Natural killer cell (primary cell): ENCODE data around the gene ERP27. TPM values are rescaled to one million over a fixed set of nuclear protein-coding genes. Genes with fewer than 3 reads are reported as not detected.
A peak's percentile ranks its signal among the peaks of the same experiment; 100 is the strongest.

Source experiments
- ATAC-seq, 3 donors: fragments of 150-1000 bp in 2 of 3; fragments of 200-7000 bp in 1 of 3; cut with Tn5 transposase; 1 replicate in 1 of 3; 2 replicates in 2 of 3; pipeline ENCODE4 v1.10.0; 2021; ENCODE audit warnings: mild to moderate bottlenecking in 2 of 3, moderate library complexity in 2 of 3
- DNase-seq, 2 donors: peaks; one replicate each; pipeline versions ENCODE4 v3.0.0 to v3.0.0-alpha.2; 2013 to 2021; ENCODE audit warnings: mixed read lengths in 1 of 2
- H3K27ac ChIP-seq: one replicate; pipeline ENCODE4 v1.5.1; 2013; ENCODE audit warnings: mild to moderate bottlenecking, low read length
- H3K27me3 ChIP-seq: one replicate; pipeline ENCODE4 v1.6.1; 2013; ENCODE audit warnings: low read length; ENCODE audit not compliant: control insufficient read depth, insufficient read depth
- H3K36me3 ChIP-seq: one replicate; pipeline ENCODE4 v1.6.1; 2013; ENCODE audit warnings: low read length; ENCODE audit not compliant: control insufficient read depth, insufficient read depth
- H3K4me1 ChIP-seq: one replicate; pipeline ENCODE4 v1.6.1; 2013; ENCODE audit warnings: low read length; ENCODE audit not compliant: control insufficient read depth, insufficient read depth
- H3K4me3 ChIP-seq: one replicate; pipeline ENCODE4 v1.5.1; 2013; ENCODE audit warnings: low read length
- H3K9me3 ChIP-seq: one replicate; pipeline ENCODE4 v1.6.1; 2013; ENCODE audit warnings: low read length; ENCODE audit not compliant: control insufficient read depth, insufficient read depth
- H3K27ac Mint-ChIP-seq, 2 donors: one replicate each; pipeline ENCODE4 v1.8.0; 2022; ENCODE audit warnings: mild to moderate bottlenecking in 2 of 2, mixed read lengths in 2 of 2, moderate library complexity in 1 of 2
- H3K27me3 Mint-ChIP-seq, 2 donors: one replicate each; pipeline ENCODE4 v1.8.0; 2022; ENCODE audit warnings: low read depth in 2 of 2, mixed read lengths in 2 of 2
- H3K36me3 Mint-ChIP-seq: one replicate; pipeline ENCODE4 v1.8.0; 2022; ENCODE audit warnings: mixed read lengths
- H3K4me1 Mint-ChIP-seq, 2 donors: one replicate each; pipeline ENCODE4 v1.8.0; 2022; ENCODE audit warnings: mixed read lengths in 2 of 2
- H3K4me3 Mint-ChIP-seq: one replicate; pipeline ENCODE4 v1.8.0; 2022; ENCODE audit warnings: mild to moderate bottlenecking, moderate library complexity, mixed read lengths
- H3K9me3 Mint-ChIP-seq, 2 donors: one replicate each; pipeline ENCODE4 v1.8.0; 2022; ENCODE audit warnings: mixed read lengths in 2 of 2
- CTCF ChIP-seq: fragments of 200-600 bp; IDR thresholded peaks from one replicate; pipeline ENCODE4 v1.8.0; 2022; ENCODE audit warnings: antibody characterized with exemption
- WGBS: methylation state at CpG from one replicate; pipeline ENCODE4 v1.1.7; 2013; ENCODE audit warnings: missing lambda C conversion rate; ENCODE audit not compliant: insufficient coverage; 5-methylcytosine and 5-hydroxymethylcytosine counted together
- intact Hi-C: fragments of 100-400 bp; cut with micrococcal nuclease; formaldehyde crosslinking; loops from one replicate; pipeline ENCODE4 v1.14.2; 2022
- total RNA-seq, 4 donors: library from RNA; stranded (reverse); fragments of 120-200 nt in 1 of 4; gene quantifications; one replicate each; pipeline versions ENCODE4 v1.2.3 to v1.2.4, GENCODE V29; 2013 to 2022

The ERP27 gene
- total RNA-seq, 3 donors from 2014 or later (not counting 1 experiment from before 2014, with no cell fraction given) = 9.8 to 15.2 (median 12.3) TPM

GRCh38 chr12:14956024-14956891 is 17.9 kb upstream of the ERP27 start:
- Histone ChIP-seq H3K27ac (peak overlapping the region; percentile 95), H3K27me3 (no peaks in the 10 kb centered on the region), H3K9me3 (no peaks in the 10 kb centered on the region), H3K36me3 (peaks cover 20% of the 10 kb centered on the region), H3K4me3 (peak overlapping the region; percentile 2), H3K4me1 (peaks cover 53% of the 10 kb centered on the region)
- DNase-seq (peak in 1 of 2 donors; percentile 58), ATAC-seq (peak in 1 of 3 donors; percentile 4)
- Mint-ChIP-seq H3K27ac (peak overlapping the region; percentile 97 to 98), H3K4me1 (peaks cover 88 to 93% of the 10 kb centered on the region in 2 donors), H3K36me3 (peaks cover 7% of the 10 kb centered on the region), H3K9me3 (no peaks in the 10 kb centered on the region), H3K27me3 (no peaks in the 10 kb centered on the region), H3K4me3 (peak overlapping the region; percentile 100)
- 19% methylated on average over 8 of the region's 9 CpGs for WGBS
- intact Hi-C loops = loop anchor here (5.0 kb wide), 3 partner anchors 74 to 699 kb away; no protein-coding TSS in a partner anchor
- no peak for TF ChIP-seq CTCF

GRCh38 chr12:14954269-14954668 is 15.9 kb upstream of the ERP27 start:
- peaks cover 31% of the 10 kb centered on the region for H3K36me3 ChIP-seq
- H3K4me1 Mint-ChIP-seq = peaks cover 89 to 95% of the 10 kb centered on the region in 2 donors
- TF ChIP-seq CTCF = no peak
- H3K27me3 ChIP-seq = no peaks in the 10 kb centered on the region
- peaks cover 63% of the 10 kb centered on the region for H3K4me1 ChIP-seq
- H3K36me3 Mint-ChIP-seq = peaks cover 14% of the 10 kb centered on the region
- peak in 1 of 2 donors; percentile 62 for DNase-seq
- intact Hi-C loops = no loop called here
- H3K27me3 Mint-ChIP-seq = no peaks in the 10 kb centered on the region
- peak overlapping the region; percentile 81 for H3K27ac ChIP-seq
- H3K9me3 ChIP-seq = no peaks in the 10 kb centered on the region
- peak overlapping the region; percentile 94 to 95 for H3K27ac Mint-ChIP-seq
- H3K9me3 Mint-ChIP-seq = no peaks in the 10 kb centered on the region
- WGBS = 20% methylated on average over 4 of the region's 4 CpGs
- H3K4me3 Mint-ChIP-seq = peak overlapping the region; percentile 82
- no peak overlapping the region for H3K4me3 ChIP-seq
- no peak for ATAC-seq

- Mint-ChIP-seq H3K4me3 (peak overlapping the region; percentile 82), H3K36me3 (peaks cover 19% of the 10 kb centered on the region)
- ATAC-seq = no peak
These were observed 15.4 kb upstream of the ERP27 start for GRCh38 chr12:14953752-14954151.

More at GRCh38 chr12:14953752-14954151, 15.4 kb upstream of the ERP27 start:
- TF ChIP-seq CTCF = no peak
- intact Hi-C loops = loop anchor here (2.0 kb wide), 1 partner anchor 183 kb away; a partner anchor contains a TSS
- no peaks in the 10 kb centered on the region for H3K9me3 Mint-ChIP-seq
- DNase-seq = no peak
- peak overlapping the region; percentile 81 for H3K27ac ChIP-seq
- H3K4me1 ChIP-seq = peaks cover 63% of the 10 kb centered on the region
- H3K27me3 ChIP-seq = no peaks in the 10 kb centered on the region
- H3K27ac Mint-ChIP-seq = peak overlapping the region; percentile 94 to 95
- H3K27me3 Mint-ChIP-seq = no peaks in the 10 kb centered on the region
- H3K4me3 ChIP-seq = no peak overlapping the region
- H3K9me3 ChIP-seq = no peaks in the 10 kb centered on the region
- WGBS = 71% methylated on average over 1 of the region's 1 CpG
- peaks cover 35% of the 10 kb centered on the region for H3K36me3 ChIP-seq
- H3K4me1 Mint-ChIP-seq = peaks cover 89 to 95% of the 10 kb centered on the region in 2 donors
